ENCODE results near the gene TAS1R3. TPM values are rescaled to one million over a fixed set of nuclear protein-coding genes. Genes with fewer than 3 reads are reported as not detected.
A peak's percentile ranks its signal among the peaks of the same experiment; 100 is the strongest.

The TAS1R3 gene
- total RNA-seq, 2 donors from 2014 or later, result 0.09 TPM; not detected in 1

DNA sequence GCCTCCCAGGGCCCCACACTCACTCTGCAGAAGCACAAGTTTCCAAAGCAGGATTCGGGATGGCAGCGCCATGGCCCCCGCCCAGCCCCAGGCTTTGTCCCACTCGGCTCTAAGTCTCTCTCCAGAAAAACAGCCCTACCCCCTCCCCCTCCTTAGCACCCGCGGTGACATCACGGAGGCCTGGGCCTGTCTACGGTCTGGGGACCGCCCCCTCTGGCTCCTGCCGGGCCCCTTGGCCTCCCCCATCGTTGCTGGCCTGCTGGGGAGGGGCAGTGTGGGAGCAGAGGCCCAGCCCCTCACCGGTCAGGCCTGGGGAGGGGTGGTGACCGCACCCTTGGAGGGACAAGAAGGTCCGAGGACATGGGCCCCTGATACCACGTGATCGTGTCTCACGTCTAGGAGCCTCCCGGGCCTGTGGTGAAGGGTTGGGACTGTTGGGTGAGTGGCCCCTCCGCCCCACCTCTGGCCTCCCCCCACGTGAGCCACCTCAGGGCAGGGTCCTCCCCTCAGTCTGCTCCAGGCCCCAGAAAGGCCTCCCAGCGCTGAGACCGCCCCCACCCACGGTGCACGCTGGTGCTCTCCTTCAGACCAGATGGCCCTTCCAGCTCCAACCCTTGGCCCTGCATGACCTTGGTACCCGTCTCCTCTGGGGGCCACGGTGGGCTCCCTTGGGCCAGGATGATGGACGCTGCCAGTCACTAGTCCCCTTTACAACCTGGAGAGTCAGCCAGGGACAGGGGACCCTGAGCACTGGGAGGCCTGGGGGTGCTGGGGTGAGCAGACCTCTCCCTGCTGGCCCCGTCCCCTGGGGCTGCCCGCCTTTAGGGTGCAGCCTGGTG lies 27.6 kb downstream of the TAS1R3 start, which contains the start of gene MXRA8:
TSS of gene MXRA8 (minus strand) at position 123 of the 839 bp plus-strand sequence. CDS start at position 72, 51 bp downstream.
- DNase-seq (ENCODE audit: low spot score), result peak; percentile 93
- intact Hi-C loops (cut with DNase I), result no loop called here

DNA sequence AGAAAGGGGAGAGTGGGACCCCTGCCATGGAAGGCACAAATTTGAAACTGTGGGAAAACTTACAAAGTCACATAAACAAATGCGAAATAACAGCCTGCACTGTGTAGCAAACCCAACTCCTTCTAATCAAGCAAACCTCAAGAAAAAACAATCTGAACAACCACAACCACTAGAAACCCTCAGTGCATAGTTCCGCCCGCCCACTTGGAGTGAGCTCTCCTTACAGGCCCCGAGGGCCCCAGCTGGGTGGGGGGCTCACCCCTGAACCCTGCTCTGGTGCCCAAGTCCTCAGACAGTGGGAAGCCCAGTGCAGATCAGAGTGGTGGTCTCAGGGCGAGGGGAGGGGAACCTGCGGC lies 28.2 kb downstream of the TAS1R3 start:
- DNase-seq (ENCODE audit: low spot score), result no peak
- intact Hi-C loops (cut with DNase I), result no loop called here

DNA sequence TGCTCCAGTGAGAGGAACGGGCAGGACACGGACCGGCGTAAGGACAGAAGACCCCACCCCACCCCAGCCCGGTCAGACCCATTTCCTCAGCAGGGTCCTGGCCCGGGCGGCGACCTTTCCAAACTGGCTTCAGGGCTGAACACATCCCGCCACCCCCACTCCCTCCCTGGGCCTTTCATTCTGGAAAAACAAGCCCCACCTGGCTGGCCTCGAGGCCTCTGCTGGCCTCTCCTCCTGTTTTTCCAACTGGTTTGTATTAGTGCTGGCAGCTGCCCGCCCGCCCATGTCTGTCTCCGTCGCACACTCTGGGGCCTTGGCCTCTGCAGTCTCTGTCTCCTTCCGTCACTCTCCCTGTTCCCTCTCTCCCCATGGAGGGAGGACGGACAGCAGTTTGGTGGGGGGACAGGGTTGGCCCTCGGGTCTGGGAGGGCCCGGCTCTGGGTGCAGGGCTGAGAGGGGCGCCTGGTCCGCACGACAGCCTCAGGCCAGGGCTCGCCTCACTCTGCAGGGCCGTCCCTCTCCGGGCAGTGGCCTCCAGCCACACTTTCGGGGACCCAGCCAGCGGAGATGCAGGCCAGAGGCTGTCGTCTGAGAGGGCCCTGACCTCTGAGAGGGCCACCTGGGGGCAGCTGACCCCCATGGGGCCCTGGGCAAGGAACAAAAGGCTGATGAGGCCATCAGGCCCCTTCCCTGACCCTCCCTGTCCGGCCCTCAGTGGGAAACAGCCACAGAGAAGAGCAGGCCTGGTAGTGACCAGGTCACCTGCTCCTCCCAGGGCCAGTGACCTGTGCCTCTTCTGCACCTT lies 28.8 kb downstream of the TAS1R3 start:
- intact Hi-C loops (cut with DNase I), result no loop called here
- DNase-seq (ENCODE audit: low spot score), result no peak

DNA sequence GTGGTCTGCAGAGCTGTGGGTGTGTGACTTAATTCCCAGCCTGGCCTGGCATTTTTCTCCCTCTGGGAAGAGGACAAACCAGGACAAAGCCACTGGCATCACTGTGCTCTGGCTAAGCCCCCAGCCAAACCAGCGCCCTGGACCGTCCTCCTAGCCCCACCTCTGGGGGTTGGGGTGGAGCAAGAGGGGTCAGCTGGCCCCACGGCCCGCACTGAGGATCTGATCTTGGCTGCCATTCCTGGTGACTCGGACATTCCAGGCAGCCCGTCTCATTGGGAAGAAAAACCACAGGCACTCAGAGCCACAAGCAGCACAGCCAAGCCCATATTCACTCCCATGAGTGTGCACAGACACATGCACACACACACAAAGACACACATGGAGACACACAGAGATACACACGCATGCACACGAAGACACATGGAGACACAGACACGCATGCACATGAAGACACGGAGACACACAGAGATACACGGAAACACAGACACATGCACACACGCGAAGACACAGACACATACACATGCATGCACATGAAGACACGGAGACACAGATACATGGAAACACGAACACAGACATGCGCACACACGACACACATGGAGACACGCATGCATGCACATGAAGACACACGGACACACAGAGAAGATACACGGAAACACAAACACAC lies 29.6 kb downstream of the TAS1R3 start:
- intact Hi-C loops (cut with DNase I), result no loop called here
- DNase-seq (ENCODE audit: low spot score), result peak; percentile 95

DNA sequence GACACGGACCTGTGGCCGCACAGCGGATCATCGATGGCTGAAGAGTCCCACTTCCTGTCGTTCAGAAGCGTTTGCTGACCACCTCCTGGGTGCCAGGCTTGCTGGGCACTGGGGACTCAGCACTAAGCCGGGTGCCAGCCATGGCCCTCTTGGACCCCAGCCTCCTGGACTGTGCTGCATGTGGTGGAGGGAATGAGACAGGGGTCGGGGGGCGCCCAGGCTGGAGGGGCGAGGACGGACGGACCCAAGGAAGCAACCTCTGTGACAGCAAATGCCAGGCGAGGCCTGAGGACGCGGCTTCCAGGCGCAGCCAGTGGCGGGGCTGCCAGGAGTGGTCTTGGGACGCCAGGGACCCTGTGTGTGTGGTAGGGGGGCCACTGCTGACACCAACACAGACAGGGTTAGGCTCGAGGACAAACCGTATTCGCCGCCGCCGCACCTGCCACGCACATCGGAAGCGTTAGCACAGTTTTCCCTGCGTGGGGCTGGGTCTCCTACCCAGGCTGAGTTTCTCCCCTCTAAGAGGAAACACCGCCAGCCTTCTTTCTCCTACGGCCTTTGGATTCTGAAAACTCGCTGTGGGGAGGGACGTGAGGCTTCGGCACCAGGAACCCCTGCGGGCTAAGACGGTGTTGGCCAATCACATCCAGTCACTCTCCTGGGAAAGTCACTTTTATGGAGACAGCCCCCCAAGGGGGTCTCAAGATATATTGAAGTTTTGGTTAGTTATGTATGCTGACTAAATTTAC lies 30.3 kb downstream of the TAS1R3 start:
- no peak for DNase-seq (ENCODE audit: low spot score)
- intact Hi-C loops (cut with DNase I), result no loop called here

DNA sequence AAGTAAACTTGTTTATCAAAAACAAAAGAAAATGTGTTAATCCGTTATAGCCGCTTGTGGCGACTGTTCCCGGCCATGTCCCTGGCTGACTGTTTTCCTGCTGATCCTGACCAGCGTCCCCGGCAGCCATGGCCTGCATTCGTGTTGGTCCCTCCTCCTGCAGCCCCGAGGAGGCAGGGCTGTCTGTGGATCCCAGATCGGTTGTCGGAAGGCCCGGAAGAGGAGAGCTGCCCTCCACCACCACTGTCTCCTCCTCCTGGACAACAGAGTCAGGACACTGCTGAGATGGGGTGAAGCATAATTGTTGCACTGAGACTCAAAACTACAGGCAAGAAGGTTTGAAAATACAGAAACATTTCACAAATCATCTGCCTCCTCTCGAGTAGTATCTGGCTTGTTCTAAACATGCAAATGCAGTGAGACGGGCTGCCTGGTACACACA lies 30.9 kb downstream of the TAS1R3 start:
- intact Hi-C loops (cut with DNase I), result no loop called here
- DNase-seq (ENCODE audit: low spot score), result no peak

DNA sequence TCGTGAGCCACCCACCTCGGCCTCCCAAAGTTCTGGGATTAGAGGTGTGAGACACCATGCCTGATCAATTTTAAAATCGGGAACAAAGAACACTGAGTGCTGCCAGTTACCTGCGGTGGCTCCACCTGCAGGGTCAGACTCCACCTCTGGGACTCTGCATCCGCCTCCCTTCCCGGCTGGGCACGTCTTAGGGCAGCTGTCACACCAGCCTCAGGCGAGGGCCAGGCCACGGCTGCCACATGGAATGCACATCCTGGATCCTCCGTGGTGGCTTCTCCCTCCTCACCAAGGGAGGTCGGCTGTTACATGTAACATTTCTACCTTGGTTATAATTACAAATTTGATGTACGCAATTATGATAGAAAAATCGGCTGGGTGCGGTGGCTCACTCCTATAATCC lies 33.2 kb downstream of the TAS1R3 start:
- DNase-seq (ENCODE audit: low spot score), result no peak
- intact Hi-C loops (cut with DNase I), result no loop called here

DNA sequence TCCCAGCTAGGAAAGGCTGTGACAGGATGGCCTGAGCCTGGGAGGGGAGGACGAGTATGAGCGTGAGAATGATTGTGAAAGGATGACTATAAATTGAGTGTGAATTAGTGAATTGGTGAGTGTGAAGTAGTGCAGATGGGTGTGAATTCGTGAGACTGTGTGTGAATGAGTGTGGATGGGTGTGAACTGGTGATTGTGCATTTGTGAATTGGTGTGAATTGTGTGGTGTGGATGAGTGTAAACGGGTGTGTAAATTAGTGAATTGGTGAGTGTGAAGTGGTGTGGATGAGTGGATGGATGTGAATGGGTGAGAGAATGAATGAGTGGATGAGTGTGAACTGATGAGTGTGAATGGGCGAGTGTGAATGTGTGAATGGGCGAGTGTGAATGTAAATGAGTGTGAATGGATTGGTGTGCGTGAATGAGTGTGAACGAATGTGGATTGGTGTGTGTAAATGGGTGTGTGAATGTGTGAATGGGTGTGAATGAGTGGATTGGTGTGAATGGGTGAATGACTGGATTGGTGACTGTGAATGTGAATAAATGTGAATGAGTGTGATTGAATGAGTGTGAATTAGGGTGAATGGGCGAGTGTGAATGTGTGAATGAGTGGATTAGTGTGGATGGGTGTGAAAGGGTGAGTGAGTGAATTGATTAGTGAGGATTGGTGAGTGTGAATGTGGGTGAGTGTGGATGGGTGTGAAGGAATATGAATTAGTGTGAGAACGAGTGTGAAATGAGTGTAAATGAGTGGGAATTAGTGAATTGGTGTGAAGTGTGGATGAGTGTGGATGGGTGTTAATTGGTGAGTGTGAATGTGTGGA lies 35.0 kb downstream of the TAS1R3 start:
- intact Hi-C loops (cut with DNase I), result no loop called here
- no peak for DNase-seq (ENCODE audit: low spot score)

DNA sequence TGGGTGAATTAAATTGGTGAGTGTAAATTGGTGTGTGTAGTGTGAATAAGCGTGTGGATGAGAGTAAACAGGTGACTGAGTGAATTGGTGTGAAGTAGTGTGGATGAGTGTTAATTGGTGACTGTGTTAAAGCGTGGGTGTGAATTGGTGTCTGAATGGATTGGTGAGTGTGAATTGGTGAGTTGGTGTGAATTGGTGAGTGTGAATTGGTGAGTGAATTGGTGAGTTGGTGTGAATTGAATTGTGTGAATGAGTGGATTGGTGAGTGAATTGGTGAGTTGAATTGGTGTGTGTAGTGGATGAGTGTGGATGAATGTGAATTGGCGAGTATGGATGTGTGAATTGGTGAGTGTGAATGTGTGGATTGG lies 35.6 kb downstream of the TAS1R3 start:
- intact Hi-C loops (cut with DNase I), result no loop called here
- DNase-seq (ENCODE audit: low spot score), result no peak

DNA sequence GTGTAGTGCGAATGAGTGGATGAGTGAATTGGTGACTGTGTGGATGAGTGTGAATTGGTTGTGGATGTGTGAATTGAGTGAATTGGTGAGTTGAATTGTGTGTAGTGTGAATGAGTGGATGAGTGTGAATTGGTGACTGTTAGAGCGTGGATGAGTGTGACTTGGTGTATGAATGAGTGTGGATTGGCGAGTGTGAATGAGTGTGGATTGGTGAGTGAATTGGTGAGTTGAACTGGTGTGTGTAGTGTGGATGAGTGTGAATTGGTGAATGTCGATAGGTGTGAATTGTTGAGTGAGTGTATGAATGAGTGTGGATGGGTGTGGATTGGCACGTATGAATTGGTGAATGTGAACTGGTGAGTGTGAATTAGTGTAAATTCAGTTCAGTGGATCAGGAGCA lies 36.2 kb downstream of the TAS1R3 start:
- intact Hi-C loops (cut with DNase I), result no loop called here
- no peak for DNase-seq (ENCODE audit: low spot score)

DNA sequence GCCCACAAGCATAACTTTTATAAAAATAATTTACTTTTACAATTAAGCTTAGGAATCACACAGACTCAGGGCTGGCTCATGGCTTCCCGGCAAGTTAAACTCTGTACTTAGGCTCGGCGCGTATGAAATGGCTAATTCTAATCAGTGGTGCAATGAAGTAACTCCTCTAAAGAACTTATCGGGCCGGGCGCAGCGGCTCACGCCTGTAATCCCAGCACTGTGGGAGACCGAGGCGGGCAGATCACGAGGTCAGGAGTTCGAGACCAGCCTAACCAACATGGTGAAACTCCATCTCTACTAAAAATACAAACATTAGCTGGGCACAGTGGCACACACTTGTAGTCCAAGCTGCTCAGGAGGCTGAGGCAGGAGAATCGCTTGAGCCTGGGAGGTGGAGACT lies 39.0 kb downstream of the TAS1R3 start:
- intact Hi-C loops (cut with DNase I), result loop anchor here in 1 of 2 donors (10.0 kb wide), 1 partner anchor 135 kb away; no protein-coding TSS in a partner anchor
- peak; percentile 53 for DNase-seq (ENCODE audit: low spot score)

DNA sequence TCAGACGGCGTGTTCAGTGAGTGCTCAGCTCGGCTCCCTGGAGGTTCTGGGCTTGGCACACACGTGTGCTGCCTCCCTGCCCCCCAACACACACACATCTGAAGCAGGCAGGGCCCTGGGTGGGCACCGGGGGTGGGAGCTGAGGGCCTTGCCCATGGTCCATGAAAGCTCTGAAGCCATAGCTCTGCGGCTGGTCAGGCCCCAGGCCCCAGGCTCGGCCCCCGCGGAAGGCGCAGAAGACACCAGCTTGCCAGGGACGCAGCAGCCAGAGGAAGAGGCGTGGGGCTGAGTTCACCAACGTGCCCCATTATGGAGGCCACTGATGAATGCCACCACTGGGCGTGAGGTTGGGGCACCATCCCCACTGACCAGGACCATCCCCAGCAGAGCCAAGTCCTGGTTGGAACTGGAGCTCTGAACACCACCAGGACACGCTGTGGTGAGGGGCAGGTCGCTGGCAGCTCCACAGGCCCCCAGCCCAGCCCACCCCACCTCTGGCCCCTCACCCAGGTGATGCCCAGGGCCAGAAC lies 39.8 kb downstream of the TAS1R3 start:
- DNase-seq (ENCODE audit: low spot score), result peak; percentile 83
- intact Hi-C loops (cut with DNase I), result loop anchor here in 1 of 2 donors (10.0 kb wide), 1 partner anchor 134 kb away; no protein-coding TSS in a partner anchor

DNA sequence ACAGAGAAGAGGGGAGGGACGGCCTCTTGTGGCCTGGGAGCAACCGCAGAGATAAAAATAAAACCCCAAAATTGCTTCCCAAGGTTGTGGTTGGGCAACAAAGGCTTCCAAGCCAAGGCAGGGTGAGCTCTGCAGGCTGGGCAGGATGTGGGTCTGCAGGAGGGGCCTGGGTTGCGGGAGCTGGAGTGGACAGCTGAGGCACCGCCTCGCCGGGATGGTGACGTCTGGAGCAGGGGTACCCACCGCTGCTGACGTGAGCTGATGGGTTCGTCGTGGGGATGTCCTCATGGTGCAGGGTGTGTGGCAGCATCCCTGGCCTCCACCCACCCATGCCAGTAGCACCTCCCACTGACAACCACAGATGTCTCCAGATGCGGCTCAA lies 40.3 kb downstream of the TAS1R3 start:
- no peak for DNase-seq (ENCODE audit: low spot score)
- intact Hi-C loops (cut with DNase I), result loop anchor here in 1 of 2 donors (10.0 kb wide), 1 partner anchor 133 kb away; no protein-coding TSS in a partner anchor

DNA sequence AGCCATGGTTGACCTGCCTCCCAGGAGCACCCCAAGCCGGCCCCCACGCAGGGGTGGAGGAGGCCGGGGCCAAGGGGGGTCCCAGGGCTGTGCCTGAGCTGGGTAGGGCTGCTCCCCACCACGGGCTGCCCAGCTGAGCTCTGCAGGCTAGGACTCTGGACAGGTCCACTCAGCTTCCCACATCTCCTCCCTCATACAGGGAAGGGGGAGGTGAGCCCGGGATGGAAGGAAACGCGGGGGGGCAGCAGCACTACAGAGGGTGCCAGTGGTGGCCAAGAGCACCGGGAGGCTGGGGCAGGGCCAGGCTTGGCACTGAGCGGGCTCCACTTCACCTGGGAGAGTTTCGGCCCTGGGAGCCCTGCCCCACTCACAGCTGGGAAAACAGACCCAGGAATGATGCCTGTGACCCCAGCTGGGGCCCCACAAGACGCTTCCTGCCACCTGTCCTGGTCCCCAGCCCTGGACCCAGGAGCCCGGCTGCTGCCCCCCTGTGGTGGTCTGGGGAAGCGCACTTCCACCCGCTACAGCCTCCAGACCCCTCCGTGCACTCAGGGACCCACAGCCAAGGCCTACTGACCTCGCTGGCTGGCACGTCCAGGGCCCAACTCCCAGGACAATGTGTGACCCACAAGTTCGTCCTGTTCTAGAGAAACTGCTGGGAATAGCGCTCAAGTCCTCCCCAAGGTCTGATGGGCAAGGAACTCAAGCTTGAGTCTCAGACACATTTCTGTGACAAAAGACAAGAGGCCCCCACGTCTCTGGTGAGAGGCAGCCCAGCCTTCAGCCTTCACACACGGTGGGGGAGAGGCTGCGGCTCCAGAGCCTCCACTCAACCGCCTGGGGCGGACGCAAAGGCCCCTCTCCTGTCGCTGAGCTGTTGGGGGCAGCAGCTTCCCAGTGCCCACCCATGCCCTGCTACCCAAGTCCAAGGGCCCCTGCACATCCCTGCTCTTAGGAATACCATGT lies 40.9 kb downstream of the TAS1R3 start:
- DNase-seq (ENCODE audit: low spot score), result peak; percentile 88
- intact Hi-C loops (cut with DNase I), result loop anchor here in 1 of 2 donors (10.0 kb wide), 1 partner anchor 133 kb away; no protein-coding TSS in a partner anchor

DNA sequence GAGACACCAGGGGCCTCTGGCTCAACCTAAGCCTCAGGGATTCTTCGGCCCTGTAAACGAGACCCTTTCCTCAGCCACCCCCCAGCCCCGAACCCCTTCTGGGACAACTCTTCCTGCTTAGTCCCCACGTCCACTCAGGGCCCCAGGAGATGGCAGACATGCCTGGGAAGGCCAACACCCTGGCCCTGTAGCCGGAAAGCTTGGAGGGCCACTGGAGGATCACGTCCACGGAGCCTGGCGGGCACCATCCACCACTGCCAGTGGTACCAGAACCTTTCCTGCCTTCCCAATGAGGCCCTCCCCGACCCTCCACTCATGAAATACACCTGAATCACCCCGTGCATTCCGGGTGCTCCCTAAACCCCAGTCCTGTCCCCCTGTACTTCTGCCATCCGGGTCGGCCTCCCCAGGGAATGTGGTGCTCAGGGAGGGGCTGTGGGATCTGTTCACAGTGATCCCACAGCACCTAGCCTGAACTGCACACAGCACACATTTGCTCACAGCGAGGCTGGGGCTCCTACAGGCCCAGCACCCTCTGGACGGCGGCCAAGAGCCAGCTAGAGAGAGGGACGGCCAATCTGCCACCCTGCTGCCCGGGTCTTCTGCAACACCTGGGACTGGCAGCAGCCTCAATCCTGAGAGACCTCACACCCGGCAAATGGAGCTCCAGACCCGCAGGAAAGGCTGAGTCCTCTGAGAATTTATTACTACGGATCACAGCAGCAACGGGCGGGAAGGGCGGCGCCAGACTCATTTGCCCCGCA lies 42.2 kb downstream of the TAS1R3 start:
- DNase-seq (ENCODE audit: low spot score), result peak; percentile 79

More for the DNA sequence above, 42.2 kb downstream of the TAS1R3 start:
- intact Hi-C loops (cut with DNase I), result loop anchor here in 1 of 2 donors (10.0 kb wide), 1 partner anchor 132 kb away; no protein-coding TSS in a partner anchor
